ENCODE measurements around the gene PPM1E.

PPM1E gene

GRCh38 chr17:59002848-59003247, 247.2 kb downstream of the PPM1E start:
- no peak overlapping the region for H3K4me3 ChIP-seq (ENCODE audit: low read depth, low read length)
- DNase-seq (ENCODE audit: low read depth) = peak; percentile 46
- no peak for TF ChIP-seq MYC (IDR thresholded peaks at IDR 0.05; ENCODE audit: low read depth, low read length)
- TF ChIP-seq MAX (IDR thresholded peaks at IDR 0.05; ENCODE audit: low read depth, low read length) = no peak
- TF ChIP-seq POLR2A (IDR thresholded peaks at IDR 0.05; ENCODE audit: extremely low read depth, insufficient read length) = no peak
- TF ChIP-seq CTCF (IDR thresholded peaks at IDR 0.05; ENCODE audit: low read depth, low read length) = no peak

GRCh38 chr17:59003860-59004259, 248.2 kb downstream of the PPM1E start:
- no peak overlapping the region for H3K4me3 ChIP-seq (ENCODE audit: low read depth, low read length)
- TF ChIP-seq MYC (IDR thresholded peaks at IDR 0.05; ENCODE audit: low read depth, low read length) (no peak), MAX (IDR thresholded peaks at IDR 0.05; ENCODE audit: low read depth, low read length) (no peak), POLR2A (IDR thresholded peaks at IDR 0.05; ENCODE audit: extremely low read depth, insufficient read length) (no peak), CTCF (IDR thresholded peaks at IDR 0.05; ENCODE audit: low read depth, low read length) (no peak)
- DNase-seq (ENCODE audit: low read depth) = no peak

- TF ChIP-seq MAX (IDR thresholded peaks at IDR 0.05; ENCODE audit: low read depth, low read length) (no peak), POLR2A (IDR thresholded peaks at IDR 0.05; ENCODE audit: extremely low read depth, insufficient read length) (no peak), CTCF (IDR thresholded peaks at IDR 0.05; ENCODE audit: low read depth, low read length) (peak; percentile 81), MYC (IDR thresholded peaks at IDR 0.05; ENCODE audit: low read depth, low read length) (no peak)
- no peak overlapping the region for H3K4me3 ChIP-seq (ENCODE audit: low read depth, low read length)
- DNase-seq (ENCODE audit: low read depth) = peak; percentile 71
These were observed 248.9 kb downstream of the PPM1E start for GRCh38 chr17:59004338-59005111.

GRCh38 chr17:59007995-59008394, 252.3 kb downstream of the PPM1E start:
- TF ChIP-seq MAX (IDR thresholded peaks at IDR 0.05; ENCODE audit: low read depth, low read length) = no peak
- TF ChIP-seq POLR2A (IDR thresholded peaks at IDR 0.05; ENCODE audit: extremely low read depth, insufficient read length) = no peak
- TF ChIP-seq CTCF (IDR thresholded peaks at IDR 0.05; ENCODE audit: low read depth, low read length) = no peak
- TF ChIP-seq MYC (IDR thresholded peaks at IDR 0.05; ENCODE audit: low read depth, low read length) = no peak
- no peak for DNase-seq (ENCODE audit: low read depth)
- H3K4me3 ChIP-seq (ENCODE audit: low read depth, low read length) = no peak overlapping the region

- DNase-seq (ENCODE audit: low read depth) = no peak
- H3K4me3 ChIP-seq (ENCODE audit: low read depth, low read length) = no peak overlapping the region
- no peak for TF ChIP-seq CTCF (IDR thresholded peaks at IDR 0.05; ENCODE audit: low read depth, low read length)
- TF ChIP-seq POLR2A (IDR thresholded peaks at IDR 0.05; ENCODE audit: extremely low read depth, insufficient read length) = no peak
These were observed 253.1 kb downstream of the PPM1E start for GRCh38 chr17:59008737-59009136.
